Calu3 (cell line): ENCODE results near the gene DMD. TPM values are rescaled to one million over a fixed set of nuclear protein-coding genes. Genes with fewer than 3 reads are reported as not detected.

Experiments
- BruUV-seq: library from RNA; stranded (reverse); fragments of 400-500 nt; replicated peaks from 2 replicates; lab custom pipeline; 2021; lab: Mats Ljungman, UMichigan
- CTCF ChIA-PET: fragments of 300-600 bp; sonication (Branson Sonifier 250); formaldehyde crosslinking; loops from one replicate; lab custom pipeline; 2022; ENCODE audit warnings: antibody characterized with exemption; lab: Charles Lee
- DNase-seq: peaks from one replicate; pipeline ENCODE4 v3.0.0; 2022
- H3K27ac Mint-ChIP-seq: one replicate; pipeline ENCODE4 v1.8.0; 2022; ENCODE audit warnings: mixed read lengths; ENCODE audit not compliant: unreplicated experiment
- H3K27me3 Mint-ChIP-seq: one replicate; pipeline ENCODE4 v1.8.0; 2022; ENCODE audit warnings: mixed read lengths; ENCODE audit not compliant: unreplicated experiment
- H3K36me3 Mint-ChIP-seq: one replicate; pipeline ENCODE4 v1.8.0; 2022; ENCODE audit warnings: mild to moderate bottlenecking, moderate library complexity, mixed read lengths; ENCODE audit not compliant: insufficient read depth, unreplicated experiment
- H3K4me1 Mint-ChIP-seq: one replicate; pipeline ENCODE4 v1.8.0; 2022; ENCODE audit warnings: mild to moderate bottlenecking, low read depth, mixed read lengths; ENCODE audit not compliant: unreplicated experiment
- H3K4me3 Mint-ChIP-seq: one replicate; pipeline ENCODE4 v1.8.0; 2022; ENCODE audit warnings: mild to moderate bottlenecking, low read depth, moderate library complexity, mixed read lengths; ENCODE audit not compliant: unreplicated experiment
- H3K9me3 Mint-ChIP-seq: one replicate; pipeline ENCODE4 v1.8.0; 2022; ENCODE audit warnings: low read depth, mixed read lengths; ENCODE audit not compliant: unreplicated experiment
- CTCF ChIP-seq: fragments of 200-600 bp; IDR thresholded peaks from one replicate; pipeline ENCODE4 v1.8.0; 2022; ENCODE audit warnings: antibody characterized with exemption; ENCODE audit not compliant: unreplicated experiment
- intact Hi-C: fragments of 100-400 bp; cut with micrococcal nuclease; formaldehyde crosslinking; loops from one replicate; pipeline ENCODE4 v1.10.0; 2022; ENCODE audit not compliant: unreplicated experiment
- total RNA-seq: library from RNA; stranded (reverse); gene quantifications from 2 replicates; pipeline ENCODE4 v1.2.3, GENCODE V29; 2022

Gene DMD
- total RNA-seq, 1 experiment from 2014 or later, result 11.6 TPM

GRCh38 chrX:31847773-31848172 is 1363.6 kb downstream of the DMD start:
- Mint-ChIP-seq H3K27me3 (no peaks in the 10 kb centered on the region), H3K4me3 (no peak overlapping the region), H3K9me3 (peaks cover 5% of the 10 kb centered on the region), H3K27ac (no peak overlapping the region), H3K36me3 (no peaks in the 10 kb centered on the region), H3K4me1 (no peaks in the 10 kb centered on the region)
- no TSS peak for BruUV-seq
- DNase-seq, result no peak
- intact Hi-C loops, result no loop called here
- CTCF ChIA-PET, result no interaction called here
- no peak for TF ChIP-seq CTCF

GRCh38 chrX:31845003-31845402 is 1366.3 kb downstream of the DMD start:
- Mint-ChIP-seq H3K27me3 (no peaks in the 10 kb centered on the region), H3K36me3 (no peaks in the 10 kb centered on the region), H3K9me3 (no peaks in the 10 kb centered on the region), H3K4me1 (no peaks in the 10 kb centered on the region), H3K27ac (no peak overlapping the region), H3K4me3 (no peak overlapping the region)
- TF ChIP-seq CTCF, result no peak
- intact Hi-C loops, result no loop called here
- CTCF ChIA-PET, result interaction anchor here (0.6 to 0.7 kb wide), 2 partner anchors 114 to 1272 kb away, joined by 4 to 5 read pairs; no protein-coding TSS in a partner anchor
- no TSS peak for BruUV-seq
- no peak for DNase-seq

DNA sequence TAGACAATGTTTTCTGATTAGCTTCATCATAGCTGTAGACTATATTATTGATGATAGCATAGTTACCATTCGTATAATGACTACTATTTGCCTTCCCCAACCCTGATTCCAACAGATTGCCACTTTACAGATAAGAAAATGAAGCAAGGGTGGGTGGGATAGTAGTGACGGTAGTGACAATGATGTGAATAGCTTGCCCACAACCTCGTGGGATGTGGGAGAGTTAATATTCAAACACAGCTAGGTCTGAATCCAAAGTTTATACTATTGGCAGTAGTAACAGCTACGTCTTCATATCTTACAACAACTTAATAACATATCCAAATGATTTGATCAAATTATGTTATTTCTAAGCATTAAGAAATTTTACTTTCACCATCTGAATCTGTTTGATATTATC is 1372.7 kb downstream of the DMD start:
- no TSS peak for BruUV-seq
- intact Hi-C loops, result no loop called here

DNA sequence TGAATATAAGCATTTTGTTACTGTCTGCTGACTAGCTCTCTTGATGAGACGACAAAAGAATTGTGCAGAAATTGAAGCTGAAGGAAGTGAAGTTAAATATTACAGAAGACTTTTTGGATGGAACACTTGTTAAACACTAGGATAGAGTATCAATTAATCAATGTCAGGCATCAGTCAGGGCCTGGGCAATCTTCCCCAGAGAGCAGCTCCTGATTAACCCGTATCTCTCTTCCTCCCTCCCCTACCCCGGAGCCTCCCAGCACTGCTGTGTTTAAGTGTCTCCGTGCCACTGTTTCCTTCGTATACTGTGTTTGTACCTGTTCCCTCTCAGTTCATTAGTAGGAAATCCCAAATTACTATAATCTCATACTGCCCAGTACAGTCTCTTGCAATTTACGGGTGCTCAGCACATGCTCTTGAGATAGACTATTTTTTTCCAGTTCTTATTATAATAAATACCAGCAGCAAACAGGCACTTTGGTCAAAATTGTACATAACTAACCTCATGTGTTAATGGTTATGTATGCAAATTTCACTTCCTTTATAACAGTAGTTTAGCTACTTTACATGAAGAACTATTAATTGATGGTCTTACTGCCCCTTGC is 1373.8 kb downstream of the DMD start:
- H3K27me3 Mint-ChIP-seq, result no peaks in the 10 kb centered on the region
- no TSS peak for BruUV-seq
- CTCF ChIA-PET, result no interaction called here
- H3K27ac Mint-ChIP-seq, result no peak overlapping the region
- no peak for TF ChIP-seq CTCF
- no peaks in the 10 kb centered on the region for H3K4me1 Mint-ChIP-seq
- intact Hi-C loops, result no loop called here
- no peak for DNase-seq
- H3K9me3 Mint-ChIP-seq, result no peaks in the 10 kb centered on the region
- H3K4me3 Mint-ChIP-seq, result no peak overlapping the region
- H3K36me3 Mint-ChIP-seq, result no peaks in the 10 kb centered on the region

More for the DNA sequence above, 1372.7 kb downstream of the DMD start:
- no peak for TF ChIP-seq CTCF
- Mint-ChIP-seq H3K9me3 (no peaks in the 10 kb centered on the region), H3K27me3 (no peaks in the 10 kb centered on the region), H3K36me3 (no peaks in the 10 kb centered on the region), H3K4me1 (no peaks in the 10 kb centered on the region), H3K4me3 (no peak overlapping the region), H3K27ac (no peak overlapping the region)
- no peak for DNase-seq
- CTCF ChIA-PET, result no interaction called here
